SK-N-SH treated with all-trans-retinoic acid at 6 μM for 48 hours (cell line): ENCODE measurements around the gene ANKRD36.
"Not testable (repeated sequence)": the region's sequence is repeated elsewhere in the genome, so short reads cannot be mapped to it uniquely, and the experiment has no call there.

Experiments used
- ATAC-seq: fragments of 200-7000 bp; cut with Tn5 transposase; 3 replicates; pipeline ENCODE4 v1.9.1; 2020; ENCODE audit warnings: mild to moderate bottlenecking, moderate library complexity
- ARNTL ChIP-seq: fragments of 450-650 bp; formaldehyde crosslinking; IDR thresholded peaks from 2 replicates; pipeline ENCODE4 v1.5.0; 2020; ENCODE audit warnings: low read depth, mild to moderate bottlenecking, moderate library complexity, borderline replicate concordance
- CSDC2 ChIP-seq: fragments of 250-450 bp; sonication (Bioruptor Pico); IDR thresholded peaks from 2 replicates; pipeline ENCODE4 v1.5.0; 2020; ENCODE audit warnings: mild to moderate bottlenecking, moderate library complexity
- ESRRG ChIP-seq: fragments of 250-450 bp; sonication (Bioruptor Pico); IDR thresholded peaks from 2 replicates; pipeline ENCODE4 v1.6.1; 2021; ENCODE audit warnings: mild to moderate bottlenecking
- GLIS3 ChIP-seq: fragments of 250-450 bp; sonication (Bioruptor Pico); IDR thresholded peaks from 2 replicates; pipeline ENCODE4 v1.5.0; 2020; ENCODE audit warnings: mild to moderate bottlenecking, moderate library complexity
- ISL1 ChIP-seq: fragments of 250-450 bp; sonication (Bioruptor Pico); IDR thresholded peaks from 2 replicates; pipeline ENCODE4 v2.1.2; 2022; ENCODE audit warnings: mild to moderate bottlenecking, moderate library complexity
- OSR1 ChIP-seq: fragments of 250-450 bp; sonication (Bioruptor Pico); IDR thresholded peaks from 2 replicates; pipeline ENCODE4 v1.8.0; 2022; ENCODE audit warnings: moderate library complexity, mild to moderate bottlenecking, inconsistent platforms
- PPARA ChIP-seq: fragments of 250-450 bp; sonication (Bioruptor Pico); IDR thresholded peaks from 2 replicates; pipeline ENCODE4 v1.5.0; 2020; ENCODE audit warnings: mild to moderate bottlenecking, borderline replicate concordance
- SNAI2 ChIP-seq: fragments of 250-450 bp; sonication (Bioruptor Pico); IDR thresholded peaks from 2 replicates; pipeline ENCODE4 v1.5.0; 2020; ENCODE audit warnings: mild to moderate bottlenecking, moderate library complexity
- TCF4 ChIP-seq: fragments of 250-450 bp; sonication (Bioruptor Pico); IDR thresholded peaks from 2 replicates; pipeline ENCODE4 v1.8.0; 2021; ENCODE audit warnings: mild to moderate bottlenecking, moderate library complexity, borderline replicate concordance
- ZFP30 ChIP-seq: fragments of 450-650 bp; formaldehyde crosslinking; IDR thresholded peaks from 2 replicates; pipeline ENCODE4 v1.5.0; 2022; ENCODE audit warnings: mild to moderate bottlenecking, moderate library complexity
- ZNF565 ChIP-seq: fragments of 450-650 bp; formaldehyde crosslinking; conservative IDR thresholded peaks from 2 replicates; pipeline ENCODE4 v1.5.0; 2020; ENCODE audit warnings: low read depth, mild to moderate bottlenecking, moderate library complexity
- ZNF70 ChIP-seq: fragments of 450-650 bp; formaldehyde crosslinking; IDR thresholded peaks from 2 replicates; pipeline ENCODE4 v1.5.0; 2020; ENCODE audit warnings: mild to moderate bottlenecking, moderate library complexity
- ZNF8 ChIP-seq: fragments of 450-650 bp; formaldehyde crosslinking; IDR thresholded peaks from 2 replicates; pipeline ENCODE4 v1.5.0; 2020; ENCODE audit warnings: mild to moderate bottlenecking, moderate library complexity
- TF ChIP-seq, protein P1 (sequence below): fragments of 250-450 bp; sonication (Bioruptor Pico); IDR thresholded peaks from 2 replicates; pipeline ENCODE4 v1.5.0; 2020; ENCODE audit warnings: mild to moderate bottlenecking, moderate library complexity
- TF ChIP-seq, protein P2 (sequence below): fragments of 250-450 bp; sonication (Bioruptor Pico); IDR thresholded peaks from 2 replicates; pipeline ENCODE4 v1.5.1; 2021; ENCODE audit warnings: mild to moderate bottlenecking, moderate library complexity
- TF ChIP-seq, protein P3 (sequence below): fragments of 250-450 bp; sonication (Bioruptor Pico); IDR thresholded peaks from 2 replicates; pipeline ENCODE4 v1.8.0; 2021; ENCODE audit warnings: low read depth, mild to moderate bottlenecking, moderate library complexity, borderline replicate concordance
- TF ChIP-seq, protein P4 (sequence below): fragments of 250-450 bp; sonication (Bioruptor Pico); IDR thresholded peaks from 2 replicates; pipeline ENCODE4 v1.5.1; 2020; ENCODE audit warnings: low read depth, mild to moderate bottlenecking, moderate library complexity

ANKRD36 gene

DNA sequence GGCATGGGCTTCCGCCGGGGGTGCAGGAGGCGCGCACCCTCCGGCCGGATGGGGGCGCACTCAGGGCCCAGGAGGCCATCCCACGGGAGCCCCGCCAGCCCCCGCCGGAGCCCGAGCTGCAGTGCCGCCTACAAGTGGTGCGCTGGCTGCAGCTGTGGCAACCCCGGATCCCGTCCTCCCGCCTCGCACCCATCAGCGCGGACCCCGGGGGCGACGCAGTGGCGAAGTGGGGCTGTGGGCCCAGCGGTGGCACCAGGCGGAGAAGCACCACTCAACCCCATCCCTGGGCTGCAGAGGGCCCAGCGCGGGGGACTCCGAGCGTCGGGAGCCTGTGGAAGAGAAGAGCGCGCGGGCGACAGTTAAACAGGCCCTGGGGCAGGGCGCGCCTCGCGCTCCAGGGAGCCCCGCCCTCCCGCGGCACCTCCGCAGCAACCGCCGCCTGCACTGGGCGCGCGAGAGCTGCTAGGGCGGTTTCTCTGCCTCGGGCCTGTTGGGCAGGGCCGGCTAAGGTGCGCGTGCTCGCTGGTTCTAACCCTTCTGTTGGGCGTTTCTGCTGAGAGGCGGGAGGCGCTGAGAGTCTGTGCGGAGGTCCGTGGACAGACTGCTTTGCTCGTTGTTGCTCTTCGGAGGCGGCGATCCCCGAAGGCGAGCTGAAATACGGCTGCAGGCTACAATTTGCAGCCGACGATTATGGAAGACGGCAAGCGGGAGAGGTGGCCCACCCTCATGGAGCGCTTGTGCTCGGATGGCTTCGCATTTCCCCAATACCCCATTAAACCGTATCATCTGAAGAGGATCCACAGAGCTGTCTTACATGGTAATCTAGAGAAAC is at the start of gene ANKRD36:
ANKRD36 (plus strand) TSS at position 104 of the 832 bp plus-strand sequence; CDS start at position 691, 587 bp downstream.
- ATAC-seq, result peak; percentile 92

DNA sequence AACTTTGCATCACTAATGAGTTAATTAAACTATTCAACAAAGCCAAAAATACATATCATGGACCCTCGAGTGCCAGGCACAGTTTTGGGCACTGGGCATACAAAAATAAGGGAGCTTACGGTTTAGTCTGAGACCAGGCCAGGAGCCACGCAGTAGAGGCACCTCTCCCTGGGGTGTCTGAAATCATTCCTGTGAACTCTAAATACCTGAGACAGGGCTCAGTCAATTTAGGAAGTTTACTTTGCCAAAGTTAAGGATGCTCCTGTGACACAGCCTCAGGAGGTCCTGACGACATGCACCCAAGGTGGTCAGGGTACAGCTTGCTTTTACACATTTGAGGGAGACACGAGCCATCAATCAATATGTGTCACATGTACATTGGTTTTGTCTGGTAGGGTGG is 46.9 kb upstream of the ANKRD36 start:
- not testable (repeated sequence) for ATAC-seq

DNA sequence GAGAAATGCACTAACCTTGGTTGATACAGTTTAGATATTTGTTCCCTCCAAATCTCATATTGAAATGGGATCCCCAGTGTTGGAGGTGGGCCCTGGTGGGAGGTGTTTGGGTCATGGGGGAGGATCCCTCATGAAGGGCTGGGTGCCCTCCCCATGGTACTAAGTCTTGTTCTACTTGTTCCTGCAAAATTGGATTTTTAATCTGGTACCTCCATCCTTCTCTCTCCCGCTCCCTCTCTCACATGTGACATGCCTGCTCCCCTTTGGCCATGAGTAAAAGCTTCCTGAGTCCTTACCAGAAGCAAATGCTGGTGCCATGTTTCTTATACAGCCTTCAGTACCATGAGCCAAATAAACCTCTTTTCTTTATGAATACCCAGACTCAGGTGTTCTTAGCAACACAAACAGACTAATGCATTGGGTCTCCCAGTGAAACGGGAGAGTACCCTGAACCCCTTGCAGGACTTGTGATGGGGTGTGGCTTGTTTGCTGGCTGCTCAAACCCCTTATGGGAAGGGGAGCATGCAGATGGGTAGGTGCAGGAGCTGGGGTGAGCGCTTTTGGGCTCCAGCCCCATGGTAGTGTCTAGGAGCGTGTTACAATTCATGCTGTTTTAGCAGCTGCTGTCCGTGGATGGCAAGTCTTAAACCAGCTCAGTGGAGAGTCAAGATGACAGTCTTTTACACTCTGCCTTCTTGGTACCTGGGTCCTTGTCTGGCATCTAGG is 45.5 kb upstream of the ANKRD36 start:
- TF ChIP-seq, protein P1, sequence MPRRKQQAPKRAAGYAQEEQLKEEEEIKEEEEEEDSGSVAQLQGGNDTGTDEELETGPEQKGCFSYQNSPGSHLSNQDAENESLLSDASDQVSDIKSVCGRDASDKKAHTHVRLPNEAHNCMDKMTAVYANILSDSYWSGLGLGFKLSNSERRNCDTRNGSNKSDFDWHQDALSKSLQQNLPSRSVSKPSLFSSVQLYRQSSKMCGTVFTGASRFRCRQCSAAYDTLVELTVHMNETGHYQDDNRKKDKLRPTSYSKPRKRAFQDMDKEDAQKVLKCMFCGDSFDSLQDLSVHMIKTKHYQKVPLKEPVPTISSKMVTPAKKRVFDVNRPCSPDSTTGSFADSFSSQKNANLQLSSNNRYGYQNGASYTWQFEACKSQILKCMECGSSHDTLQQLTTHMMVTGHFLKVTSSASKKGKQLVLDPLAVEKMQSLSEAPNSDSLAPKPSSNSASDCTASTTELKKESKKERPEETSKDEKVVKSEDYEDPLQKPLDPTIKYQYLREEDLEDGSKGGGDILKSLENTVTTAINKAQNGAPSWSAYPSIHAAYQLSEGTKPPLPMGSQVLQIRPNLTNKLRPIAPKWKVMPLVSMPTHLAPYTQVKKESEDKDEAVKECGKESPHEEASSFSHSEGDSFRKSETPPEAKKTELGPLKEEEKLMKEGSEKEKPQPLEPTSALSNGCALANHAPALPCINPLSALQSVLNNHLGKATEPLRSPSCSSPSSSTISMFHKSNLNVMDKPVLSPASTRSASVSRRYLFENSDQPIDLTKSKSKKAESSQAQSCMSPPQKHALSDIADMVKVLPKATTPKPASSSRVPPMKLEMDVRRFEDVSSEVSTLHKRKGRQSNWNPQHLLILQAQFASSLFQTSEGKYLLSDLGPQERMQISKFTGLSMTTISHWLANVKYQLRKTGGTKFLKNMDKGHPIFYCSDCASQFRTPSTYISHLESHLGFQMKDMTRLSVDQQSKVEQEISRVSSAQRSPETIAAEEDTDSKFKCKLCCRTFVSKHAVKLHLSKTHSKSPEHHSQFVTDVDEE (CRISPR knock-in tag), result no peak
- TF ChIP-seq SNAI2 (no peak), ARNTL (CRISPR knock-in tag) (no peak), OSR1 (no peak), ISL1 (CRISPR knock-in tag) (no peak), ZFP30 (no peak), TCF4 (CRISPR knock-in tag) (no peak), ESRRG (no peak), ZNF8 (CRISPR knock-in tag) (no peak), PPARA (CRISPR knock-in tag) (no peak), CSDC2 (CRISPR knock-in tag) (no peak), ZNF565 (CRISPR knock-in tag) (no peak)
- TF ChIP-seq, protein P2, sequence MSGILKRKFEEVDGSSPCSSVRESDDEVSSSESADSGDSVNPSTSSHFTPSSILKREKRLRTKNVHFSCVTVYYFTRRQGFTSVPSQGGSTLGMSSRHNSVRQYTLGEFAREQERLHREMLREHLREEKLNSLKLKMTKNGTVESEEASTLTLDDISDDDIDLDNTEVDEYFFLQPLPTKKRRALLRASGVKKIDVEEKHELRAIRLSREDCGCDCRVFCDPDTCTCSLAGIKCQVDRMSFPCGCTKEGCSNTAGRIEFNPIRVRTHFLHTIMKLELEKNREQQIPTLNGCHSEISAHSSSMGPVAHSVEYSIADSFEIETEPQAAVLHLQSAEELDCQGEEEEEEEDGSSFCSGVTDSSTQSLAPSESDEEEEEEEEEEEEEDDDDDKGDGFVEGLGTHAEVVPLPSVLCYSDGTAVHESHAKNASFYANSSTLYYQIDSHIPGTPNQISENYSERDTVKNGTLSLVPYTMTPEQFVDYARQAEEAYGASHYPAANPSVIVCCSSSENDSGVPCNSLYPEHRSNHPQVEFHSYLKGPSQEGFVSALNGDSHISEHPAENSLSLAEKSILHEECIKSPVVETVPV (CRISPR knock-in tag), result no peak
- ATAC-seq, result no peak

DNA sequence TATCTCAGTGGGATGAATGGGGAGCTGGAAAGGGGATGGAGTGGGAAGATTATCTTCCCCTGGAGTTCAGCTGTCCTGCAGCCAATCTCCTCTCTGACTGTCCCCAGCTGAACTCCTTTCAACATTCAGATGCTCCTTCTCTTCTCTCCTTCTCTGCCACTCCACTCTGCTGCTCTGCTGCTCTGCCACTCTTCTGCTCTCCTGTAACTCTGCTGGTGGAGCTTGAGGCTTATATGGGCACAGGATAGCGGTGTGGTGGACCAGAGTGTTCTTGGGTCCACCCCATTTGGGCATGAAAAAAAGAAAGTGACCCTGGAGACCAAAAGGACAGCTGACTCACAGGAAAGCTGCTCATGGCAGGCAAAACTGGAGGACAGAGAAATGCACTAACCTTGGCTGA is 44.9 kb upstream of the ANKRD36 start:
- TF ChIP-seq ESRRG (no peak), GLIS3 (CRISPR knock-in tag) (no peak), ZNF565 (CRISPR knock-in tag) (no peak), ZNF70 (no peak), SNAI2 (no peak), ARNTL (CRISPR knock-in tag) (no peak), CSDC2 (CRISPR knock-in tag) (no peak), ISL1 (CRISPR knock-in tag) (no peak)
- TF ChIP-seq, protein P3, sequence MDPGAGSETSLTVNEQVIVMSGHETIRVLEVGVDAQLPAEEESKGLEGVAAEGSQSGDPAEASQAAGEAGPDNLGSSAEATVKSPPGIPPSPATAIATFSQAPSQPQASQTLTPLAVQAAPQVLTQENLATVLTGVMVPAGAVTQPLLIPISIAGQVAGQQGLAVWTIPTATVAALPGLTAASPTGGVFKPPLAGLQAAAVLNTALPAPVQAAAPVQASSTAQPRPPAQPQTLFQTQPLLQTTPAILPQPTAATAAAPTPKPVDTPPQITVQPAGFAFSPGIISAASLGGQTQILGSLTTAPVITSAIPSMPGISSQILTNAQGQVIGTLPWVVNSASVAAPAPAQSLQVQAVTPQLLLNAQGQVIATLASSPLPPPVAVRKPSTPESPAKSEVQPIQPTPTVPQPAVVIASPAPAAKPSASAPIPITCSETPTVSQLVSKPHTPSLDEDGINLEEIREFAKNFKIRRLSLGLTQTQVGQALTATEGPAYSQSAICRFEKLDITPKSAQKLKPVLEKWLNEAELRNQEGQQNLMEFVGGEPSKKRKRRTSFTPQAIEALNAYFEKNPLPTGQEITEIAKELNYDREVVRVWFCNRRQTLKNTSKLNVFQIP (CRISPR knock-in tag), result no peak
- TF ChIP-seq, protein P4, sequence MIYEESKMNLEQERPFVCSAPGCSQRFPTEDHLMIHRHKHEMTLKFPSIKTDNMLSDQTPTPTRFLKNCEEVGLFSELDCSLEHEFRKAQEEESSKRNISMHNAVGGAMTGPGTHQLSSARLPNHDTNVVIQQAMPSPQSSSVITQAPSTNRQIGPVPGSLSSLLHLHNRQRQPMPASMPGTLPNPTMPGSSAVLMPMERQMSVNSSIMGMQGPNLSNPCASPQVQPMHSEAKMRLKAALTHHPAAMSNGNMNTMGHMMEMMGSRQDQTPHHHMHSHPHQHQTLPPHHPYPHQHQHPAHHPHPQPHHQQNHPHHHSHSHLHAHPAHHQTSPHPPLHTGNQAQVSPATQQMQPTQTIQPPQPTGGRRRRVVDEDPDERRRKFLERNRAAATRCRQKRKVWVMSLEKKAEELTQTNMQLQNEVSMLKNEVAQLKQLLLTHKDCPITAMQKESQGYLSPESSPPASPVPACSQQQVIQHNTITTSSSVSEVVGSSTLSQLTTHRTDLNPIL (CRISPR knock-in tag), result no peak
- TF ChIP-seq, protein P2 (CRISPR knock-in tag), result no peak

DNA sequence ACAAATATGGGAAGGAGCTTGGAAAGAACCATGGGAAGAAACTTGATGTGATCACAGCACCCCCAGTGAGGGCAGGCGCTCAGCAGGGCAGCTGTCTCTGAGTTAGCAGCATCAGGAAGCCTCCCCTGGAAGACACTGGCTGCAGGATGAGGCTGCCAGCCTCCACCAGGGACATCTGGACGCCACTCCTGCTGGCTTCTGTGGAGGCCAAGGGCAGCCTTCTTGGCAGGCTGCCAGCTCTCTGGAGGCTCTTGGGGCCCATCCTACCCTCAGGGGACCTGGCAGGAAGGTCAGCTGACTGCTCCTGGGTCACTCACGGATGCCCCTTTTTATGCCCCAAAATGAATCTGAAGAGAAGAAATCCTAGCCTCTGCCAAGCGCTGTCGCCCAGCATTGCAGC is 44.2 kb upstream of the ANKRD36 start:
- not testable (repeated sequence) for ATAC-seq

More for the DNA sequence above, 44.9 kb upstream of the ANKRD36 start:
- ATAC-seq, result no peak

DNA sequence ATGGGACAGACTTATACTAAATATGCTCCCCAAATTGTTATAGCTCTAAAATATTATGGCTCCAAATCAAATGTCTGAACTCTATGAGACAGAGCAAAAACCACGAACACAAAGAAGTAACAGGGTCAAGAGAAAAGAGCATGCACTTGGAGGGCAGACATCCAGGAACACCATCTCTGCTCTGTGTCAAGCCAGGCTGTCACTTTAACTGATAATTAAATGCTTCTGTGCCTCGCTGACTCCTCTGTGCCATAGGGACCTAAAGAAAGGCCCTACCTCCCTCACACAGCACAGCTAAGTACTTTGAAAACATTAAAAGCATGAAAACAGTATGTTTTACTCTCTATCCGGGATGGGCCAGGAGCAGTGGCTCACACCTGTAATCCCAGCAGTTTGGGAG is 42.0 kb upstream of the ANKRD36 start:
- ATAC-seq, result not testable (repeated sequence)

DNA sequence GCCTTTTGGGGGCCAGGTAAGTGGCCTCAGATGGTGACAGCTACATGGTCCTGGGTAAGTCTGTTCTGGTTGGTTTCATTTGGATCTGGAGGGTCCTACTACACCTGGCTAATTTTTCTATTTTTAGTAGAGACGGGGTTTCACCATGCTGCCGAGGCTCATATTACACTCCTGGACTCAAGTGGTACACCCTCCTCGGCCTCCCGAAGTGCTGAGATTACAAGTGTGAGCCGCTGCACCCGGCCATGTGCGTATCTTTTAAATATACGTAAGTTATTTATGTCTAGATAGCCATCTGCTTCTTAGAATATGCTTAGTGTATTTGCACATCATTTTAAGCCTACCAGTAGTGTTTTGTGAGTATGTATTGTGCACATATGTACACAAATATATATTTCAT is 35.7 kb upstream of the ANKRD36 start:
- ATAC-seq, result not testable (repeated sequence)

DNA sequence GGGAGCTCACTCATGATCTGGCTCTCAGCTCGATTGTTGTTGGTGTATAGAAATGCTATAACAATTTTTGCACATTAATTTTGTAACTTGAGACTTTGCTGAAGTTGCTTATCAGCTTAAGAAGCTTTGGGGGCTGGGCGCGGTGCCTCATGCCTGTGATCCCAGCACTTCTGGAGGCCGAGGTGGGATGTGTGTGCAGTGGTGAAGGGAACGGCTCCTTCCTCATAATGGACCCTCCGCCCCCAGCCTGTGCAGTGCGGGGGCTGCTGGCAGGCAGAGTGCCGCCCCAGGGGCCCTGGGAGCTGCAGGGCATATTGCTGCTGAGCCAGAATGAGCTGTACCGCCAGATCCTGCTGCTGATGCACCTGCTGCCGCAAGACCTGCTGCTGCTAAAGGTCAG is 32.1 kb upstream of the ANKRD36 start:
- not testable (repeated sequence) for ATAC-seq

DNA sequence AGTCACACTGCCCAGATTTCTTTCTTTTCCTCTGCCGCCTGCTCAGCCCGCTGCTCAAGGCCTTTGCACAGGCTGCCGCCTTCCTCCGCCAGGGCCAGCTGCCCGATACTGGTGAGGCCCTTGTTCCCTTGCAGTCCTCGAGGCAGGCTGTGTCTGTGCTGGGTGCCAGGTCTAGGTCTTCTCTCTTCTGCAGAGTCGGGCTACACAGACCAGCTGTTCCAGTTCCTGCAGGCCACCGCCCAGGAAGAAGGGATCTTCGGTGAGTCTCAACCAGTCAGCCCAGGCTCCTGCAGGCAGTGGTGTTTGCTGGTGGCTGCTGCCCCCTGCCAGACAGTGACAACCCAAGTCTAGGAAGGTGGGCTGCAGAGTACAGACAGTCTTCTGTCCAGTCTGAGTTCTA is 30.7 kb upstream of the ANKRD36 start:
- ATAC-seq, result peak; percentile 28; the same call in 2 of the 3 replicates
